Measurements from ENCODE around the gene BBOX1. TPM values are rescaled to one million over a fixed set of nuclear protein-coding genes. Genes with fewer than 3 reads are reported as not detected.

The BBOX1 gene
- total RNA-seq, 1 experiment from 2014 or later: not detected

- DNase-seq (ENCODE audit: low read depth, low spot score): no peak
- POLR2A ChIA-PET: no interaction called here
- no TSS peak for BruUV-seq (replicated peaks)
- Histone ChIP-seq H3K9me2 (ENCODE audit: insufficient read depth) (no peaks in the 10 kb centered on the region), H3K9ac (ENCODE audit: low read length) (no peak overlapping the region), H3K4me1 (ENCODE audit: control insufficient read depth in 1 of 2, insufficient read depth in 2 of 2, low read length in 2 of 2) (no peaks in the 10 kb centered on the region), H3K27me3 (ENCODE audit: insufficient read depth, low read length) (no peaks in the 10 kb centered on the region), H3K4me3 (replicated peaks in 1 of 2; ENCODE audit: low read depth in 1 of 2, low read length in 2 of 2) (no peak overlapping the region), H3K27ac (ENCODE audit: low read depth, low read length) (no peak overlapping the region), H4K20me1 (ENCODE audit: insufficient read depth) (no peaks in the 10 kb centered on the region), H3K36me3 (ENCODE audit: control insufficient read depth in 1 of 2, insufficient read depth in 2 of 2, low read length in 2 of 2) (no peaks in the 10 kb centered on the region), H3K4me2 (ENCODE audit: low read length) (no peak overlapping the region), H3K79me2 (ENCODE audit: insufficient read depth, low read length) (no peaks in the 10 kb centered on the region), H2AFZ (ENCODE audit: low read depth, low read length, poor library complexity, severe bottlenecking) (no peak overlapping the region), H3K9me3 (ENCODE audit: control insufficient read depth in 1 of 2, insufficient read depth in 1 of 2, low read depth in 1 of 2, low read length in 2 of 2) (no peaks in the 10 kb centered on the region)
- intact Hi-C loops (cut with micrococcal nuclease): loop anchor here (2.0 kb wide), 1 partner anchor 73 kb away; no protein-coding TSS in a partner anchor
- no peak for ATAC-seq
- TF ChIP-seq CTCF (IDR thresholded peaks at IDR 0.05 in 2 of 3, conservative IDR thresholded peaks at IDR 0.05 in 1 of 3; ENCODE audit: borderline replicate concordance in 1 of 3, insufficient read depth in 1 of 3, low read depth in 2 of 3, low read length in 2 of 3): no peak
- no peak for TF ChIP-seq CEBPB (IDR thresholded peaks at IDR 0.05; ENCODE audit: low read depth)
- no peak for TF ChIP-seq SRF (IDR thresholded peaks at IDR 0.05; ENCODE audit: low read depth)
- TF ChIP-seq POLR2A (IDR thresholded peaks at IDR 0.05; ENCODE audit: borderline replicate concordance, extremely low read depth, insufficient read depth, insufficient read length): no peak
- TF ChIP-seq CBX3 (IDR thresholded peaks at IDR 0.05; ENCODE audit: low read depth): no peak
- no peak for TF ChIP-seq RAD21 (IDR thresholded peaks at IDR 0.05; ENCODE audit: low read depth)
- TF ChIP-seq EGR1 (IDR thresholded peaks at IDR 0.05; ENCODE audit: low read depth): no peak
- no peak for TF ChIP-seq FOSL1 (IDR thresholded peaks at IDR 0.05; ENCODE audit: low read depth)
- TF ChIP-seq EZH2 (IDR thresholded peaks at IDR 0.05): no peak
- no peak for TF ChIP-seq ATF3 (IDR thresholded peaks at IDR 0.05)
- no peak for TF ChIP-seq ZNF274 (IDR thresholded peaks at IDR 0.05; ENCODE audit: low read depth, low read length)
- TF ChIP-seq SIN3A (IDR thresholded peaks at IDR 0.05; ENCODE audit: low read depth): no peak
- TF ChIP-seq SP1 (IDR thresholded peaks at IDR 0.05; ENCODE audit: low read depth): no peak
- RAD21 ChIA-PET (ENCODE audit: low non-redundant PET in 1 of 2, low total read pairs in 2 of 2, uncharacterized antibody in 2 of 2, unreplicated experiment in 2 of 2): no interaction called here
- CTCF ChIA-PET: no interaction called here
Observed at GRCh38 chr11:26995701-26996460, 44.7 kb upstream of the BBOX1 start.

Data from HCT116 (cell line).